CD4-positive, CD25-positive, alpha-beta regulatory T cell (primary cell): ENCODE measurements around the gene TAF12. TPM values are rescaled to one million over a fixed set of nuclear protein-coding genes. Genes with fewer than 3 reads are reported as not detected.
"Not testable (repeated sequence)": the region's sequence is repeated elsewhere in the genome, so short reads cannot be mapped to it uniquely, and the experiment has no call there.

ENCODE experiments used
- ATAC-seq, 2 donors: fragments of 150-1000 bp; cut with Tn5 transposase; one replicate each; pipeline ENCODE4 v1.10.0; 2021; ENCODE audit warnings: low read depth in 2 of 2, moderate number of reproducible peaks in 2 of 2, moderate library complexity in 1 of 2
- DNase-seq, 3 donors: peaks; one replicate each; pipeline versions ENCODE4 v3.0.0 to v3.0.0-alpha.2; 2012 to 2022; ENCODE audit warnings: mixed read lengths in 1 of 3
- H3K27ac ChIP-seq: one replicate; pipeline ENCODE4 v1.7.0; 2013; ENCODE audit warnings: mild to moderate bottlenecking, low read length; ENCODE audit not compliant: insufficient read depth, poor library complexity, severe bottlenecking
- H3K27me3 ChIP-seq: one replicate; pipeline ENCODE4 v1.7.0; 2013; ENCODE audit warnings: low read length; ENCODE audit not compliant: control insufficient read depth, insufficient read depth
- H3K36me3 ChIP-seq: one replicate; pipeline ENCODE4 v1.7.0; 2013; ENCODE audit warnings: mild to moderate bottlenecking, low read length, moderate library complexity; ENCODE audit not compliant: control insufficient read depth, insufficient read depth
- H3K4me1 ChIP-seq: 2 replicates; pipeline ENCODE4 v1.7.0; 2013; ENCODE audit warnings: mild to moderate bottlenecking, low read length; ENCODE audit not compliant: insufficient read depth, control insufficient read depth, poor library complexity, severe bottlenecking
- H3K4me3 ChIP-seq: one replicate; pipeline ENCODE4 v1.7.0; 2013; ENCODE audit warnings: low read depth, mild to moderate bottlenecking, low read length, moderate library complexity
- H3K9me3 ChIP-seq, 2 experiments: 1 replicate in 1 of 2; 2 replicates in 1 of 2; pipeline ENCODE4 v1.7.0; 2013; ENCODE audit warnings: low read length in 2 of 2, mild to moderate bottlenecking in 1 of 2, moderate library complexity in 1 of 2; ENCODE audit not compliant: control insufficient read depth in 2 of 2
- H3K27ac Mint-ChIP-seq, 3 donors: one replicate each; pipeline ENCODE4 v1.8.0; 2020 to 2022; ENCODE audit warnings: mild to moderate bottlenecking in 3 of 3, mixed read lengths in 3 of 3, moderate library complexity in 2 of 3
- H3K27me3 Mint-ChIP-seq: one replicate; pipeline ENCODE4 v1.8.0; 2022; ENCODE audit warnings: mild to moderate bottlenecking, mixed read lengths
- H3K36me3 Mint-ChIP-seq: one replicate; pipeline ENCODE4 v1.8.0; 2020; ENCODE audit warnings: mixed read lengths
- H3K4me1 Mint-ChIP-seq, 4 donors: one replicate each; pipeline ENCODE4 v1.8.0; 2020 to 2022; ENCODE audit warnings: mixed read lengths in 4 of 4, mild to moderate bottlenecking in 1 of 4
- H3K4me3 Mint-ChIP-seq, 4 donors: one replicate each; pipeline ENCODE4 v1.8.0; 2020 to 2022; ENCODE audit warnings: mild to moderate bottlenecking in 4 of 4, mixed read lengths in 4 of 4, moderate library complexity in 3 of 4
- H3K9me3 Mint-ChIP-seq, 7 donors: one replicate each; pipeline ENCODE4 v1.8.0; 2020 to 2022; ENCODE audit warnings: mixed read lengths in 7 of 7, mild to moderate bottlenecking in 3 of 7, moderate library complexity in 2 of 7
- polyA plus RNA-seq, 4 donors: library from polyadenylated mRNA; unstranded; fragments of 300-500 nt; fragmentation: Illumina TruSeq; gene quantifications; one replicate each; pipeline ENCODE4 v1.2.3, GENCODE V29; 2021
- total RNA-seq: library from RNA; stranded (reverse); gene quantifications from one replicate; pipeline ENCODE4 v1.2.3, GENCODE V29; 2022

The TAF12 gene
- total and polyA plus RNA-seq, 5 donors from 2014 or later, result 20.7 to 52.0 (median 47.7) TPM

GRCh38 chr1:28655448-28656311 lies 12.8 kb upstream of the TAF12 start:
- not testable (repeated sequence) for H3K4me3 ChIP-seq, H3K9me3 Mint-ChIP-seq, ATAC-seq, H3K27ac ChIP-seq, H3K9me3 ChIP-seq, H3K27me3 Mint-ChIP-seq, H3K27me3 ChIP-seq, H3K4me1 Mint-ChIP-seq, H3K36me3 Mint-ChIP-seq, DNase-seq, H3K36me3 ChIP-seq, H3K4me1 ChIP-seq
- Mint-ChIP-seq H3K4me3 (peak overlapping the region in 1 of 4 donors; percentile 9), H3K27ac (peak overlapping the region in 1 of 3 donors; percentile 75)

GRCh38 chr1:28653870-28654269 lies 11.0 kb upstream of the TAF12 start:
- not testable (repeated sequence) for H3K36me3 Mint-ChIP-seq

GRCh38 chr1:28653063-28653462 lies 10.2 kb upstream of the TAF12 start:
- not testable (repeated sequence) for ATAC-seq, H3K27ac ChIP-seq, H3K36me3 ChIP-seq, H3K9me3 ChIP-seq, H3K27ac Mint-ChIP-seq, H3K36me3 Mint-ChIP-seq, DNase-seq, H3K9me3 Mint-ChIP-seq, H3K4me3 Mint-ChIP-seq, H3K4me3 ChIP-seq, H3K27me3 Mint-ChIP-seq, H3K27me3 ChIP-seq
- H3K4me1 Mint-ChIP-seq, result peaks cover 0 to 13% (median 10%) of the 10 kb centered on the region in 4 donors
- H3K4me1 ChIP-seq, result peaks cover 12% of the 10 kb centered on the region

More at GRCh38 chr1:28653870-28654269, 11.0 kb upstream of the TAF12 start:
- not testable (repeated sequence) for H3K4me3 ChIP-seq, H3K36me3 ChIP-seq, H3K27ac Mint-ChIP-seq, H3K4me1 ChIP-seq, ATAC-seq, H3K4me3 Mint-ChIP-seq, H3K27me3 ChIP-seq, H3K9me3 Mint-ChIP-seq, H3K27me3 Mint-ChIP-seq, H3K27ac ChIP-seq, DNase-seq, H3K9me3 ChIP-seq, H3K4me1 Mint-ChIP-seq

- Histone ChIP-seq H3K36me3 (no peaks in the 10 kb centered on the region), H3K27ac (peak within 1 kb of the TSS; percentile 96), H3K4me1 (peaks cover 30% of the 10 kb centered on the region), H3K9me3 (no peaks in the 10 kb centered on the region), H3K4me3 (peak within 1 kb of the TSS; percentile 86), H3K27me3 (no peaks in the 10 kb centered on the region)
- H3K4me1 Mint-ChIP-seq, result peaks cover 10 to 35% (median 22%) of the 10 kb centered on the region in 4 donors
- H3K4me3 Mint-ChIP-seq, result peak within 1 kb of the TSS; percentile 78 to 95 (median 90)
- H3K36me3 Mint-ChIP-seq, result no peaks in the 10 kb centered on the region
- H3K27ac Mint-ChIP-seq, result peak within 1 kb of the TSS; percentile 99 to 100 (median 99)
- ATAC-seq, result peak; percentile 75 to 76
- DNase-seq, result peak; percentile 79 to 96 (median 95)
- peaks cover 0 to 1% (median 0%) of the 10 kb centered on the region in 7 donors for H3K9me3 Mint-ChIP-seq
- peaks cover 4% of the 10 kb centered on the region for H3K27me3 Mint-ChIP-seq
Measured at GRCh38 chr1:28648474-28649198, 5.8 kb upstream of the TAF12 start, which contains the start of gene RNU11. Gene RNU11, plus strand, starts transcription at chr1:28648600.

GRCh38 chr1:28648008-28648473 lies 5.2 kb upstream of the TAF12 start:
- H3K4me3 Mint-ChIP-seq, result peak overlapping the region; percentile 78 to 95 (median 90)
- no peaks in the 10 kb centered on the region for H3K36me3 Mint-ChIP-seq
- ATAC-seq (peak; percentile 82 to 83), DNase-seq (peak; percentile 84 to 96 (median 95))
- peaks cover 8% of the 10 kb centered on the region for H3K27me3 Mint-ChIP-seq
- H3K27ac Mint-ChIP-seq, result peak overlapping the region; percentile 99 to 100 (median 99)
- peaks cover 10 to 41% (median 27%) of the 10 kb centered on the region in 4 donors for H3K4me1 Mint-ChIP-seq
- H3K9me3 Mint-ChIP-seq, result peaks cover 0 to 1% (median 0%) of the 10 kb centered on the region in 7 donors
- Histone ChIP-seq H3K4me3 (peak overlapping the region; percentile 86), H3K9me3 (no peaks in the 10 kb centered on the region), H3K27me3 (no peaks in the 10 kb centered on the region), H3K4me1 (peaks cover 36% of the 10 kb centered on the region), H3K36me3 (no peaks in the 10 kb centered on the region), H3K27ac (peak overlapping the region; percentile 96)

GRCh38 chr1:28646040-28646439 lies 3.2 kb upstream of the TAF12 start:
- peaks cover 47% of the 10 kb centered on the region for H3K4me1 ChIP-seq
- no peaks in the 10 kb centered on the region for H3K27me3 ChIP-seq
- no peak overlapping the region for H3K4me3 Mint-ChIP-seq
- H3K4me3 ChIP-seq, result no peak overlapping the region
- ATAC-seq (no peak), DNase-seq (no peak)
- H3K9me3 Mint-ChIP-seq, result peaks cover 0 to 1% (median 0%) of the 10 kb centered on the region in 7 donors
- no peaks in the 10 kb centered on the region for H3K9me3 ChIP-seq
- peak overlapping the region in 1 of 3 donors; percentile 20 for H3K27ac Mint-ChIP-seq
- H3K36me3 Mint-ChIP-seq, result no peaks in the 10 kb centered on the region
- peaks cover 9% of the 10 kb centered on the region for H3K27me3 Mint-ChIP-seq
- H3K36me3 ChIP-seq, result no peaks in the 10 kb centered on the region
- no peak overlapping the region for H3K27ac ChIP-seq
- peaks cover 21 to 61% (median 39%) of the 10 kb centered on the region in 4 donors for H3K4me1 Mint-ChIP-seq

- not testable (repeated sequence) for H3K4me3 ChIP-seq, H3K9me3 Mint-ChIP-seq, H3K36me3 Mint-ChIP-seq, ATAC-seq, H3K27me3 ChIP-seq, H3K27ac ChIP-seq, H3K27me3 Mint-ChIP-seq, H3K9me3 ChIP-seq, DNase-seq, H3K36me3 ChIP-seq
- Mint-ChIP-seq H3K27ac (peak overlapping the region in 1 of 3 donors; percentile 18), H3K4me3 (peak overlapping the region in 1 of 4 donors; percentile 21), H3K4me1 (peaks cover 24 to 68% (median 43%) of the 10 kb centered on the region in 4 donors)
- H3K4me1 ChIP-seq, result peaks cover 53% of the 10 kb centered on the region
Measured at GRCh38 chr1:28645406-28645805, 2.5 kb upstream of the TAF12 start.
